Cardiac fibroblast (primary cell): ENCODE results near the gene RELL2.

Experiments
- DNase-seq, 2 donors: peaks; one replicate each; pipeline versions ENCODE4 v3.0.0 to v3.0.0-alpha.2; 2010; ENCODE audit warnings: low read depth in 2 of 2
- H3K4me3 ChIP-seq, 2 donors: replicated peaks in 1 of 2; 1 replicate in 1 of 2; 2 replicates in 1 of 2; pipeline ENCODE4 v1.5.1; 2011; ENCODE audit warnings: low read depth in 2 of 2, low read length in 2 of 2, mild to moderate bottlenecking in 2 of 2, moderate library complexity in 1 of 2
- TF ChIP-seq, protein P1 (sequence below): IDR thresholded peaks from one replicate; pipeline ENCODE4 v1.5.1; 2011; ENCODE audit warnings: low read depth, mild to moderate bottlenecking, low read length, inconsistent platforms

Gene RELL2

DNA sequence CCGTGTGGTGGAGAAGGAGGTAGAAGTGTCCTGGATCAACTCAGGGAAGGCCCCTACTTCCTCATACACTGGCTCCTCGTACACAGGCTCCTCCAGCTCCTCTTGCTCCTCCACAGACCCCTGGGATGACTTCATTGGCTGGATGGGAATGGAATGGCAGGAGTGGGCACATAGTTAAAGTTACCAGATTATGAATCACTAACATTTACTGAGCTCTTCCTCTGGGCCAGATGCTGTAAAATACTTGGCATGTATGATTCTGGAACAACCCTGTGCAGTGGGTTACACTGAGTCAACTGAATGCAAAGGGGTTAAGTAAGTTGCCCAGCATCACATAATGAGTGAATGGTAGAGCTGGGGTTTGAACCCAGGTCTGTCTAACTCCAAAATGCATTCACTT is 17.5 kb downstream of the RELL2 start:
- TF ChIP-seq, protein P1, sequence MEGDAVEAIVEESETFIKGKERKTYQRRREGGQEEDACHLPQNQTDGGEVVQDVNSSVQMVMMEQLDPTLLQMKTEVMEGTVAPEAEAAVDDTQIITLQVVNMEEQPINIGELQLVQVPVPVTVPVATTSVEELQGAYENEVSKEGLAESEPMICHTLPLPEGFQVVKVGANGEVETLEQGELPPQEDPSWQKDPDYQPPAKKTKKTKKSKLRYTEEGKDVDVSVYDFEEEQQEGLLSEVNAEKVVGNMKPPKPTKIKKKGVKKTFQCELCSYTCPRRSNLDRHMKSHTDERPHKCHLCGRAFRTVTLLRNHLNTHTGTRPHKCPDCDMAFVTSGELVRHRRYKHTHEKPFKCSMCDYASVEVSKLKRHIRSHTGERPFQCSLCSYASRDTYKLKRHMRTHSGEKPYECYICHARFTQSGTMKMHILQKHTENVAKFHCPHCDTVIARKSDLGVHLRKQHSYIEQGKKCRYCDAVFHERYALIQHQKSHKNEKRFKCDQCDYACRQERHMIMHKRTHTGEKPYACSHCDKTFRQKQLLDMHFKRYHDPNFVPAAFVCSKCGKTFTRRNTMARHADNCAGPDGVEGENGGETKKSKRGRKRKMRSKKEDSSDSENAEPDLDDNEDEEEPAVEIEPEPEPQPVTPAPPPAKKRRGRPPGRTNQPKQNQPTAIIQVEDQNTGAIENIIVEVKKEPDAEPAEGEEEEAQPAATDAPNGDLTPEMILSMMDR = no peak
- DNase-seq = peak; percentile 11 to 75
- H3K4me3 ChIP-seq = no peak overlapping the region

DNA sequence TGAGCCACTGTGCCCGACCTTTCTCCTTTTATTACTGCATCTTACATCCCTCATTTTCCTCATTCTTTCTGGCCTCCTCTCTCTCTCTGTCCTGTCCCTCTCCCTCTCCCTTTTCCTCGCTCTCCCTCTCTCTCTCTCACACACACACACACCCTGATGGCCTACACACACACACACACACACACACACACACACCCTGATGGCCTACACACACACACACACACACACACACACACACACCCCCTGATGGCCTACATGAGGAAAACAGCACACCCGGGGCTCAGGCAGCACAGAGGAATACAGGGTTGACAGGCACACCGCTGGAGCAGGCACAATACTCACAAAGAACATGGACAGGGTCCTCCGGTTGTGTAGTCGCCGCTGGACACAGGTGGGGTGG is 18.2 kb downstream of the RELL2 start:
- DNase-seq = no peak
- TF ChIP-seq, protein P1 = no peak

DNA sequence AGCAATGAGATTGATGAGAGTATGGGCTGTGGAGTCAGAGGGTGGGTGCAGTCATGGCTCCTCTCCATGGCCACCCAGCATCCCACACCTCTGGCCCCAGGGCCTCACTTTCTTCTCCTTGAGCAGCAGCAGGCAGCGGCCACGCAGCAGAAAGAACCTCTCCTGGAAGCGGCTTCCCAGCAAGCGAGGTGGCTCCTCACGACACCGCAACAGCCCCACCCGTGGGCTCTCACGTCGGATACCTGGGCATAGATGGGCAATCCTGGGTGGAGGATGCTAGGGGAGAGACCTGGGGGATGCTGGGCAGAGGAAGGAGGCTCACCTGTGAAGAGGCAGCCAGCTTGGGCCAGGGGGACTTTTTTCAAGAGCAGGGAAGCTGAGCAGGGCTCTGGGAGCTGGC is 19.6 kb downstream of the RELL2 start:
- no peak for DNase-seq
- TF ChIP-seq, protein P1 = no peak
- no peak overlapping the region for H3K4me3 ChIP-seq

More for the DNA sequence above, 18.2 kb downstream of the RELL2 start:
- no peak overlapping the region for H3K4me3 ChIP-seq

DNA sequence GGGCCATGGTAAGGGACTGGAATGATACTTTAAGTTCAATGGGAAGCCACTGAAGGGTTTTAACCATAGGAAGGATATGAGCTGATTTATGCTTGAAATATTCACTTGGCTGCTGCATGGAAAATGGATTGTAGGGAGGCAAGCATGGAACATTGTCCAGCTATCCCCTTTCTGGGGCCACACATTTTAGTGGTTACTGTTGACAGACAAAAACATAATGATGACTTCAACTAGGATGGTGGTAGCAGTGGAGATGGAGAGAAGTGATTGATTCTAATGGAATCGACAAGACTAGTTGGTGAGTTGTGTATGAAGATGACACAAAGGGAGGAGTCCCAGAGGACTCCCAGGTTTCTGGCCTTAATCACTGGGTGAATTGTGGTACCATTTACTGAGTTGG is 20.6 kb downstream of the RELL2 start:
- TF ChIP-seq, protein P1 = no peak
- DNase-seq = no peak
- no peak overlapping the region for H3K4me3 ChIP-seq

- no peak overlapping the region for H3K4me3 ChIP-seq
- TF ChIP-seq, protein P1 = no peak
- peak; percentile 62 to 98 for DNase-seq
Observed at GRCh38 chr5:141657937-141658545, 21.2 kb downstream of the RELL2 start.

GRCh38 chr5:141662028-141662427 is 25.2 kb downstream of the RELL2 start:
- no peak overlapping the region for H3K4me3 ChIP-seq
- no peak for DNase-seq
- TF ChIP-seq, protein P1 = no peak

- no peak for DNase-seq
- no peak overlapping the region for H3K4me3 ChIP-seq
- TF ChIP-seq, protein P1 = no peak
Observed at GRCh38 chr5:141663506-141663905, 26.7 kb downstream of the RELL2 start.
